HUDEP-2 (cell line): Measurements from ENCODE around the gene DNAJA4.

ENCODE experiments used
- DNase-seq, 76 experiments: peaks; one replicate each; lab custom pipeline; 2025; ENCODE audit not compliant: unreplicated experiment in 76 of 76; lab: John Stamatoyannopoulos, UW

Gene DNAJA4

DNA sequence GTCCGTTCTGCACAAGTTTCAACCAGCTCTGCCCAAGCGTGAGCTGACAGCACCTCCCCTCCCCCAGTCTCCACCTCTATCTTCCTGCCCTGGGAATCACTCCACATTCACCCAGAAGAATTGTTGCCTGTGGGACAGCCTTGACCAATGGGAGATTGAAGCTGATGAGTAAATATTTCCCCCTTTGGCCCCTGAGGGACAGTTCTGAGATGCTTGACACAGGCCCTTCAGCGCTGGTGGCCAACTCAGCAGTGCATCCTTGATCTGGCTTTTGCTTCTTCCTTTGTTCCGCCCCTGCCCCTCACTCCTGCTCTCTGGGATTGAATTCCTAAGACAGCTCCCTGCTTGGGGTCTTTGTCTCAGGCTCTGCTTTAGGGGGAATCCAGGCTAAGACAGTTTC lies 48.2 kb downstream of the DNAJA4 start:
- no peak for DNase-seq

DNA sequence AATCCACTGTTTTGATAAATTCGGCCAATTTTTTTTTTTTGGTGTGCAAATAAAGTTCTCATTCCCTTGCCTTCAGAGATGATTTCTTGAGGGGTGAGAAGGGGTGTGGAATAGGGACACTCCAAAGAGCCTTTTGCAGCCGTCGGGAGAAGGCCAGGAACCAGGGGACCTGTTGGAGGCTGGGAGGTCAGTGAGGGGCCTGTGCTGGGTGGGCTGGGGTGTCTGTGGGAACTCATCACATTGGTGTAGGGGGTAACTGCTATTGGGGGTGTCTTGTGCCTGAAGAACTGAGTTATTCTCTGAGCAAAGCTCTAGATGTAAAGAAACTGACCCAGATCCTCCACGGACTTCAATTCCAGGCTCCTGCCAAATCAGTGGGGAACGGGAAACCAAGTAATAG lies 48.6 kb downstream of the DNAJA4 start:
- DNase-seq = no peak

DNA sequence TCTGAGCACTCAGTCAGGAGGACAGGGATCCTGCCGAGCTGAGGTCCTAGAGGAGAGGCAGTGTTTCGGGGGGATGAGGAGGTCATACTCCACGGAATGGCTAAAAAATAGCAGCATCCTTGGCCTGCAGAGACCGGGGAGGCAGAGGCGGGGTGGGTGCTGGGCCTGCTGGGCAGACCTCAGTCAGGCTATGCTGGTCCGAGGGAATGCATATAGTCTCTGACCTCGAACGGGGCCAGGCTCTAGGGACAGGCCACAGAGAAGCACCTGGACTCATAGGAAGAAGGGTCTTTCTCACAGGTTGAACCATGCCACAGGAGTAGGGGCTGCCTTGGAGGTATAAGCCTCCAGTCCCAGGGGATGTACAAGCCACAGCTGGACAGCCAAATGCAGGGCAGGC lies 49.0 kb downstream of the DNAJA4 start:
- no peak for DNase-seq

DNA sequence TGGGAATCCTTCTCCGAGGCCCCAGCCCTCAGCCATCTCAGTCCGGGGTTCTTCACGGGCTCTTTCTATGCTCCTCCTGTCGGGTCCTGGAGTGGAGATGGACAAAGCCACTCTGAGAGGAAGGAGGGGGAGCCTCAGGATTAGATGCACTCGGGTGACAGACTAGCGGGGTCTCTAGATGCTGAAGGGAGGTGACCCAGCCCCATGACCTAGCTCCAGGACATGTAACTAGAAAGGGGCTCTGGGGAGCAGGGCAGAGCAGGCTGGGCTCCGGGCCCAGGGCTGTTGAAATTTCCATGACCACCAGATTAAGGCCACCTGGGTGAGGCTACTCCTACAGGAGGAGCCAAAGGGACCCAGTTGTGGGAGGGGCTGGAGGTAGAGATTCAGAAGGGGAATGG lies 49.8 kb downstream of the DNAJA4 start:
- DNase-seq = no peak

DNA sequence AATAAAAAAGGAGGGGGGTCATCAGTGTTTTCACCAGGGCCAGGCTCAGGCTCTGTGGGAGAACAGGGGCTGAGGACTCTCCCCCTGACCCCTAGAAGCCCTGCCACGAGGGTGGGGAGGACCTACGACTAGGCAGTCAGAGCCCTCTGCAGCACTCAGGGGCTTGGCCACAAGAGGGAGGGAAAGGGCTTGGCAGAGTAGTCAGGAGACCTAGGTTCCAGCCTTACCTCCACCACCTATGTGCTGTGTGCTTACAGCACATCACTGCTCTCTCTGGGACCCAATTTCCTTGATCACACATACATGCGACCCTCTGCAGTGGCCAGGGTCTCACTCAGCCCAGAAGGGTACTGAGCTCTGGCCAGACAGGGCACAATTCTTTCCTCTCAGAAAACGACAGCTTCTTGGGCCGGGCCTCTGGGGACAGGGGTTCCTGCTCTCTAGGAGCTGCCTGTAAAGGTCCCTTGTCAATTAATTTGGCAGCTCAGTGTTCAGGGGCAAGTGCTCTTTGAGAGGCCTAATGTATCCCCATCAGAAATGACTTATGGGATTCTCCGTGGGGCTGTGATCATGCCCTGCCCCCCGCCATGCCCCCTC lies 51.4 kb downstream of the DNAJA4 start:
- peak in 22 of 76 experiments; percentile 2 to 28 (median 16) for DNase-seq

DNA sequence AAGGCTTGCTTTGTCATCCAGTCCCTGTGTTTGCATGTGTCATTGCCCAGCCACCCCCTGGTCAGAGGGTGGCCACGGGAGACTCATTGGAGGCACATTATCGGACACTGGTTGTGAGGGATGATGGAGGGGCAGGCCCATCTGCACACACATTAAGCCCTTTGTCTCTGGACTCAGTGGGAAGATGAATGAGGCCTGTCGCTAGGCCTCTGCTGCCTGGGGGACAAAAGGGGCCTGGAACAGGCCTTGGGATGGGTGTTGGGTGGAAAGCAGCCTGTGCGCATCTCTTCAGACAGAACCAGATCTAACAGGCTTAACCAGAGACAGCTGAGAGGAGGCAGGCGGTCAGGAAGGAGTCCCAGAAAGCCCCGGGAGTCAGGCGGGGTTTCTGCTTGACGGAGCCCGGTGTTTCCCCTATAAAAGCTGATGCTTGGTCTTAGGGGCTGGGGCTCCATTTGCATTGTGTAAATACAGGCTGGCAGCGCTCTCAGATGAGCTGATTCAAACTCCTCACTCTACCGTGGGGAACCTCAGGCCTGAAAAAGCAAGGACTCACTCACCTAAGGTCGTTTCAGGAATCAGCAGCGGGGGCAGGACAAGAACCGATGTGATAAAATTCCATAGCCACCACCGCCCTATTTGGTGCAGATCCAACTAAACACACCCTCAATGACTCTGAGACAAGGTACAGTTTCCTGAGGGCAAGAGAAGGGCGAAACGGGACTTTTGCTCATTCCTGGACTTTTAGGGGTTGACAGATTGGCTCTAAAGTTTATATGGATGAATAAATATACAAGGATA lies 52.1 kb downstream of the DNAJA4 start:
- peak in 16 of 76 experiments; percentile 5 to 35 (median 14) for DNase-seq

DNA sequence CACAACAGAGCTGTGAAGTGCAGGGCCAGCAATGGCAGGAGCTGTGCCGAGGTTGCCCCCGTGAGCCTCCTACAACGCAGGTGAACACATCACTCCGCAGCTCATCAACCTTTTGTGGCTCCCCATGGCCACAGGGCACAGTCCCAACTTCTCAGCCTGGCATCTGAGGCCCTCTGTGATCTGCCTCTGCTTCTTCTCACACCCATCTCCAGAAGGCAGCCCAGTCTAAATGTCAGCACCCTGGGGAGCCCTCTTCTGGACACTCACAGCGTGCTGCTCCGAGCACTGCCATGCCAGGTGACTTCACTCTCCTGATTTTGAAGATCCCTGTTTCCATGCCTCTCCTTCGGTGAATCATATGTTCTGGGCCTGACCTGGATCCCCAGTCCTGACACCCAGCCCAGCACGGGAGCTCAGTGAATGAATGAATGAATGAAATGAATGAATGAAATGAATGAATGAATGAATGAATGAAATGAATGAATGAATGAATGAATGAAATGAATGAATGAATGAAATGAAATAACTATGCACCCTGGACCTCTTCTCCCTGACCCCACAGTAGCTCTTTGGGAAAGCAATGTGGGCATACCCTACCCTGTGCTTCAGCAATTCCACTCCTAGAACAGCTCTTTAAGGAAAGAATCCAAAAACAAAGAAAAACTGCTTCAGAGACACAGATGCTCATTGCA lies 52.9 kb downstream of the DNAJA4 start:
- DNase-seq = peak in 46 of 76 experiments; percentile 6 to 54 (median 25)

DNA sequence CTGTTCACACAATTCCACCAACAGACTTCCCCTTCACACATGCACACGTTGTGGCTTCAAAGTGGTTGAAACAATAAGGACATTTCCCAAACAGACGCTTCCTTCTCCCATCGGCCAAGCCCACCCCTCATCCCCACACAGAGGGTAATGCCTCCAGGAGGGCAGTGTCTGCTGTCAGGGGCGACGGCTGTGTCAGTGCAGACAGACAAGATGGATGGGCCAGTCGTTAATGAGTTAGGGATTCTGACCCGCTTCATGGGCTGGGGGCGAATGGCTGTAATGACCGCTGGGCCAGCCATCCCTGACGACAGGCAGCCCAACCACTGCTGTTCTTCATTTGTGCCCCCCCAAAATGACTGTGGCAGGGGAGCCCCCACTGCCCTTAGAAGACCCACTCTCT lies 55.2 kb downstream of the DNAJA4 start:
- DNase-seq = no peak

DNA sequence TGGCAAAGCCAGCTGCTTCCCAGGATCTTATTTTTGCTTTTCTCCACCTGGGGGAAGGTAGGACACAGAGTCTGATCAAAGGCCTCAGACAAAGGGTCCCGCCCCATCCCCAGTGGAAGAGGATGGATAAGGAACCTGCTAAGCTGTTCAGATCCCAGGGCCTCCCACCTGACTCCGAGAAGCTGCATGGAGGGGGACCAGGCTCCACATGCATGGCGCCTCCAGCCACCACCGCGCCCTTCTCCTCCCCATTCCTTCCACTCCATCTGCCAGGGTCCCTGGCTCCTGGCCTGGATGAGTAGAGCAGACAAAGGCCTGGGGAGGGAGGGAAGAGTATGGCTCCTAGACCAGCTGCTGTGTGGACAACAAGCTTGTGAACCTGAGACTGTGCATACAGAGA lies 55.8 kb downstream of the DNAJA4 start:
- DNase-seq = no peak

DNA sequence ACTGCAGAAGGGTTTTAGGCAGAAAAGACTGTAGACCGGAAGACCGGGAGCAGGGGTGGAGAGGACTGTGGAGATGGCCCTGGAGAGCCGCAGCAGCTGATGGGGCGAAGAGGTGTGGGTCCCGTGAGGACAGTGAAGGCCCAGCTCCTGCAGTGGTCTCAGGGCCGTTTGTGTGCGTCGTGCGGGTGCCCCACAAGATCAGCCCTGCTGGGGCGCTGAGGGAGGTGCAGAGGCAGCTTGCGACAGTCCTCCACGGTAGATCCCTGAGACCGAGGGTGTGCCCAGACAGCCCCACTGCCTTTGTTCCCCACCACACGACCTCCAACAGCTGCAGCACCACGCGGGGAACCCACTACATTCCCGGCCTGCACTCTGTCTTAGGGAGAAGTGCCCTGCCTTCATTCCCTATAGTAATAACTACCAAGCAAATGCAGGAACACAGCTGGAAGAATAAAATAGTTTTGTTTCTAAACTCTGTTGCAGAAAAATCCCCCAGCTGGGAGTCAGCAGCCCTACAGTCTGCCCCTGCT lies 56.7 kb downstream of the DNAJA4 start:
- DNase-seq = no peak

DNA sequence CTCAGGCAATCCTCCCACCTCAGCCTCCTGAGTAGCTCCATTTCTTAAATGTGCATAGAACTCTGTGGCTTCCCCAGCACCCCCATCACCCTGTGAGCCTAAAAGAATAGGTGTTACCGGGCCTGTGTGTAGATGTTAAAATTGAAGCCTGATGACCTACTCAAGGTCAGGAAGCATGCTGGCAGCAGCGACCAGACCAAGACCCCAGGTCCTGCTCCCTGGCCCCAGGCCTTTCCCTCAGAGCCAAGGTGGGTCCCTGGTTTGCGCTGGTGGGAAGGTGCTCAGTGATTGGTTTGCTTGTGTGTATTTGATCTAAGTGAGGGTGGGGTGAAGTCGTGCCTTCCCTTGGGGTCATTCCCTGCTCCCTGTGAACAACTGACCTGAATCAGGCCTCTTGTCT lies 57.4 kb downstream of the DNAJA4 start:
- no peak for DNase-seq

DNA sequence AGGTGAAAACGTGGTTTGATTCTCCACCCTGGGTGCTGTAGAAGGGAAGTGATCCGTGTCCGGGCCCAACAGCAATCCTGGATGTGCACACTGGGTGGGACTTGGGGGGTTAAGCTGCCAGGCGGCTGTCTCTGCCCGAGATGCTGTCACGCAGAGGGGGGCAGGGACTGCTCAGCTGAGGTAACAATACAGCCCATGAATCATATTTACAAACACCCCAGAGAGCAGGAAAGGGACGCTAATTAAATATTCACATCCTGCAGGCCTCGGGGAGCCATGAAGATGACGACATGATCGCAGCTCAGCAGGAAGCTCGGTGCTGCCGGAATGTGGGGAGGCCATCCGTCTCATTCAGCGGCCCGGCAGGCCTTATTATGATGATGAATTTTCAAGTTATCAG lies 57.9 kb downstream of the DNAJA4 start:
- no peak for DNase-seq

DNA sequence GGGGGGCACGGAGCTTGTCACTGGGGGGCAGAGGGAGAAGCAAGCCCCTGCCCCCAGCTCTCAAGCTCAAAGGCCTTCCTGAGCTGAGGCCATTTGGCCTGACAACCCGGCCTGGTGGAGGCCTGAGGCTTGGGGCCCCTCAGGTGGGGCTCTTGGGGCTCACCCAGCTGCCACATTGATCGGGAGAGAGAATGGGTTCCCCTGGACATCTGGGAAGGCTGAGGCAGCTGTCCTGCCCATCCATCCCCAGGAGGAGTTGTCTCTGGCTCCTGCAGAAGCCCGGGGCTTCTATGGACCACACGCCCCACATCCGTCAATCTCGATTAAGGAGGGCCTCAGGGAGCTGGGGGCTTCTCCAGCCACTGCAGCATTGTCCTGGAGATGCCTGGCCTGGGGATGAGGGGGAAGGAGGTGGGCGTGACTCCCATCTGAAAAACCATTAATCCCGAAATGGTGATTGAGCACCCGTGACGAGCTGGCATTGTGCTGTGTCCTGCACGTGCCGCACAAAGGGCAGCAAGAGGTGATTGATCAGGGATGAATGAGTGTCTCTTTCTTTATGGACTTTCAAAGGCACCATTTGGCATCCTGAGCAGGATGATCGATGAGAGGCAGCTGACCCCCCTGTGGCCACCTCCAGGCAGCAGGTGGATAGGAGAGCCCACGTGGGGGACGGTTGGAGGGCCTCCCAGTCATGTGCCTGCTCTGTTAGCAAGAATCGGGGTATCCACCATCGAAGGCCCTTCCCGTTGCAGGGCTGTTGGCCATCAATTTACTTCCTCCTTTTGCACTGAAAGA lies 58.6 kb downstream of the DNAJA4 start:
- DNase-seq = no peak

DNA sequence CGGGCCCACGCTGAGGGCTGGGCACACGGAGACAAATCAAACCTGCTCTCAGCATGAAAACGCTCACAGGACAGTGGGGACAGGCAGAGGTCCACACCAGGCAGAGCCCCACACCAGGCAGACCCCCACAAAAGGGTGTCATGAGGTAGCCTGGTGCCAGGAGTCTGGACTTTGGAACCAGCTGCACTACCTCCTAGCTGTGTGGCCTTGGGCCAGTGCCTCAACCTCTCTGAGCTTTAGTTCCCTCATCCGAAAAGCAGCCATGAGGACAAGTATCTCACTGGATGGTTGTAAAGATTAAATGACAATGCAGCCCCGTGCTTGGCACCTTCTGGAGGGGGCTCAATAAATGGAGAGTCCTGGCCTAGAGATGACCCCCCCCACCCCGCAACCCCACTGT lies 59.3 kb downstream of the DNAJA4 start:
- DNase-seq = no peak

DNA sequence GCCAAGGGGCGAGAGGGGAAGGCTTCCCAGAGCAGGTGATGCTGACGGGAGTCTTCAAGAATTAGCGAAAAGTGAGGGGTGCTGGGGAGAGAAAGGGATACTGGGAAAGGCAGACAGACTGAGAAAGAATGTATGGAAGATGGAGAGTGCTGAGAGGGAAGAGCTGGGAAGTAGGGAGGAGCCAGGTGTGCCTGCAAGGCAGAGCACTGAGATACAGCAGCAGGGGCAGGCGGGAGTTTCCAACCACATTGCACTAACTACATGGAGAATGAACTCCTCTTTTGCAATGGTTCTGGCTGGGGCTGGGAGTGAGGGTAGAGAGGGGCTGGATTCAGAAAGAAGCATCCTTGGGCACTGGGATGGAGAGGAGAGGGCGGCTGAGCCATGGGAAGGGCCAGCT lies 59.8 kb downstream of the DNAJA4 start:
- no peak for DNase-seq

DNA sequence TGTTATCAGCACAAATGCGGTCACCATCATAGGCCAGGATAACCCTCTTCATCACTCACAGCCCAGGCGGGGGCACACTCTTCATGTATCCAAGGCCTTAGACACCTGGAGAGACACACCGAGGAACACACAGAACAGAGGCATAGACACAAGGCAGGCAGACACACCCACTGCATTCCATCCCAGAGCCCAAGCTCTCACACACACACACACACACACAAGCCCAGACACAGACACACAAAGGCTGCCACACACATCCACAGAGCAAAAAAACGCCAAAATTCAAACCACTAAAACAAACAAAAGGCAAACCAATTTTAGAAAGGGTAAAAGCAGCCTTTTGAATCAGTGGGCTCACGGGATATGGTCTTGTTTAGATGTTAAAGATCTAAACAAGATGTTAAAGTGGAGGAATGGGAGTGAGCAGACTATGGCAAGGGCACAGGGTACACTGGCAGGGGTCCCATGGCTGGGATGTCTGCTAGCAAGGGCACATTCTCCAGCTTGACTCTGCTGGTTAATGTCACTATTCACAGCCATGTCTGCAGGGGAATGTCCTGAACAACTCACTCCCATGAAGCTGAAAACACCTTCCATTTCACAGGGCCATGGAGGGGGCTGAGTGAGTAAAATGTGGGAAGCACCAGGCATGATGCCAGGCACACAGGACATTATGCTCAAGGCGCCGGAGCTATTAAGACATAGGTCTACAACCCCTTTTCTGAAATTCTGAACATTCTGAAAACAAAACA lies 60.9 kb downstream of the DNAJA4 start:
- DNase-seq = no peak

DNA sequence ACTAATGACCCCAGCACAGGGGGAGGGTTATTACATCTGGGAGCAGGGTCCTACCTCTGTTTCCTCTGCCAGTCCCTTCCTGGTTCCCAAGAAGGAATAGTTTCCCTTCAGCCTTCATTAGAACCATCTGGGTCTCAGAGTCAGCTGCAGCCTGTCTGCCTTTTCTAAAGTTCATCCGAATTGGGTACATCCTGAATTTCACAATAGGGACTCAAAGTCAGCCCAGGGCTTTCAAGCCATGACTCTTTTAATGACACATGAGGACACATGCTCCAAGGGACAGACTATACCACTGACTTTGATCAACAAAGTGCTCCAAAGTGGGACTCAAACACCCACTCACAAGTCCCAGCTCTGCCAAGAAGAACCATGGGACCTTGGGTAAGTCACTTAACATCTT lies 63.1 kb downstream of the DNAJA4 start:
- no peak for DNase-seq

DNA sequence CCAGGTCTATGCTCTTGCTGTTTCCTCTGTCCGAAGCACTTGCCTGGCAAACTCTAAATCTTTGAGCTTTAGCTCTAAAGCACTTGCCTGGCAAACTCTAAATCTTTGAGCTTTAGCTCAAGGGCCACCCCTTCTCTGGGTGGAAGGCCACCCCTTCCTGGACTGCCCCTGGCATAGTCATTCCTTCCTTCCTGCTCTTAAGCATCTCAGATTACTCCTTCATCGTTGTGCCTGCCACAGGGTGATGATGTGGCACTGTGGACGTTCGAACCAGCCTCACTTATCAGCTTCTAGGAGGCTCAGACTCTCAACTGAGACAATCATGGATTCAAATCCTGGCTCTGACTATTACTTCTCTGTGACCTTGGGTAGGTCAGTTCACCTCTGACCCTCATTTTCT lies 65.3 kb downstream of the DNAJA4 start:
- no peak for DNase-seq
